Omental fat pad (tissue), 4 donors: ENCODE data around the gene DNAH9. TPM values are rescaled to one million over a fixed set of nuclear protein-coding genes. Genes with fewer than 3 reads are reported as not detected.

ENCODE experiments used
- ATAC-seq: fragments of 150-250 bp; one replicate; pipeline ENCODE4 v1.9.1; 2016; ENCODE audit warnings: mild to moderate bottlenecking, moderate library complexity; ENCODE audit not compliant: low FRiP score
- DNase-seq: peaks from one replicate; pipeline ENCODE4 v3.0.0-alpha.2; 2019; ENCODE audit warnings: low spot score
- total RNA-seq, 4 donors: library from RNA; depleted of rRNA; stranded (reverse); fragments of >200 nt; gene quantifications; one replicate each; pipeline ENCODE4 v1.1.0, GENCODE V29; 2016
- TF ChIP-seq, protein P1 (sequence below), 3 donors: fragments of 450-650 bp; IDR thresholded peaks; one replicate each; pipeline ENCODE4 v1.5.1; 2016 to 2017; ENCODE audit warnings: antibody characterized with exemption in 3 of 3, mild to moderate bottlenecking in 3 of 3, moderate library complexity in 2 of 3

Gene DNAH9
- total RNA-seq, 4 donors from 2014 or later = 0.72 to 6.0 (median 3.1) TPM

DNA sequence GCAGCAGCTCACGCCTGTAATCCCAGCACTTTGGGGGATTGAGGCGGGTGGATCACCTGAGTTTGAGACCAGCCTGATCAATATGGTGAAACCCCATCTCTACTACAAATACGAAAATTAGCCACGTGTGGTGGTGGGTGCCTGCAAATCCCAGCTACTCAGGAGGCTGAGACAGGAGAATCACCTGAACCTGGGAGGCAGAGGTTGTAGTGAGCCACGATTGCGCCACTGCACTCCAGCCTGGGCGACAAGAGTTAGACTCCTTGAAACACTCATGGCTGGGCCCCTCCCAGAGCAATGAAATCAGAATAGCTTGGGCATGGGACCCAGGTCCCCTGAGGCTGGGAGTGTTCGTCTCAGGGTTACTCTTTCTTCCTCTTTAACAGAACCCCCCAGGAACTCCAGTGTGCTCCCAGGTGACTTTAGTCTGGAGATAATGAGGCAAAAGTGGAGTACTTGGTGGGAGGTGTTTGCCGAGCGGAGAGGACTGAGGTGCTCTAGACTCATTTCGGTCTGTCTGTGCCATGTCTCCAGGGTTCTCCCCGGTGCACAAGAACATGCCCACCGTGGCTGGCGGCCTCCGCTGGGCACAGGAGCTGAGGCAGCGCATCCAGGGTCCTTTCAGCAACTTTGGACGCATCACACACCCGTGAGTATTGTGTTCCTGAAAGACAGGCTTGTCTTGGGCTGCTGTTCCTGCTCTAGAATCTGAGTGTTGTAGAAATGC is 41.6 kb downstream of the DNAH9 start:
- TF ChIP-seq, protein P1, sequence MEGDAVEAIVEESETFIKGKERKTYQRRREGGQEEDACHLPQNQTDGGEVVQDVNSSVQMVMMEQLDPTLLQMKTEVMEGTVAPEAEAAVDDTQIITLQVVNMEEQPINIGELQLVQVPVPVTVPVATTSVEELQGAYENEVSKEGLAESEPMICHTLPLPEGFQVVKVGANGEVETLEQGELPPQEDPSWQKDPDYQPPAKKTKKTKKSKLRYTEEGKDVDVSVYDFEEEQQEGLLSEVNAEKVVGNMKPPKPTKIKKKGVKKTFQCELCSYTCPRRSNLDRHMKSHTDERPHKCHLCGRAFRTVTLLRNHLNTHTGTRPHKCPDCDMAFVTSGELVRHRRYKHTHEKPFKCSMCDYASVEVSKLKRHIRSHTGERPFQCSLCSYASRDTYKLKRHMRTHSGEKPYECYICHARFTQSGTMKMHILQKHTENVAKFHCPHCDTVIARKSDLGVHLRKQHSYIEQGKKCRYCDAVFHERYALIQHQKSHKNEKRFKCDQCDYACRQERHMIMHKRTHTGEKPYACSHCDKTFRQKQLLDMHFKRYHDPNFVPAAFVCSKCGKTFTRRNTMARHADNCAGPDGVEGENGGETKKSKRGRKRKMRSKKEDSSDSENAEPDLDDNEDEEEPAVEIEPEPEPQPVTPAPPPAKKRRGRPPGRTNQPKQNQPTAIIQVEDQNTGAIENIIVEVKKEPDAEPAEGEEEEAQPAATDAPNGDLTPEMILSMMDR (IDR thresholded peaks at IDR 0.05) = no peak
- ATAC-seq (no peak), DNase-seq (no peak)

DNA sequence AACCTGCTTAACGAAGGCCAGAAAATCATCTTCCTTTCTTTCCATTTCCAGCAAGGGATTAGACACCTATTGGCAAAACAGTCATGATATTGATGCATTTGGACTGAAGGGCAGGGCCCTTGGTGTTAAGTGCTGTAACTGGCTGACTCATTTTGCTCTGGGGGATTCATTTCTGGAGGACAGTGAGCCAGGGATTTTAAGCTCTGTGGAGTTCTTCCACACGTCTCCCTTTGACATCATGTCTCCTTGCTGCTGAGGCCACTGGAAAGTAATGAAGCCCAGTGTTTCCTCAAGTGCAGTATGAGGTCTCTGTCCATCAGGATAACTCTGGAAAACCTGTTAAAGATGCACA is 42.2 kb downstream of the DNAH9 start:
- ATAC-seq (no peak), DNase-seq (no peak)
- TF ChIP-seq, protein P1 (IDR thresholded peaks at IDR 0.05) = no peak

DNA sequence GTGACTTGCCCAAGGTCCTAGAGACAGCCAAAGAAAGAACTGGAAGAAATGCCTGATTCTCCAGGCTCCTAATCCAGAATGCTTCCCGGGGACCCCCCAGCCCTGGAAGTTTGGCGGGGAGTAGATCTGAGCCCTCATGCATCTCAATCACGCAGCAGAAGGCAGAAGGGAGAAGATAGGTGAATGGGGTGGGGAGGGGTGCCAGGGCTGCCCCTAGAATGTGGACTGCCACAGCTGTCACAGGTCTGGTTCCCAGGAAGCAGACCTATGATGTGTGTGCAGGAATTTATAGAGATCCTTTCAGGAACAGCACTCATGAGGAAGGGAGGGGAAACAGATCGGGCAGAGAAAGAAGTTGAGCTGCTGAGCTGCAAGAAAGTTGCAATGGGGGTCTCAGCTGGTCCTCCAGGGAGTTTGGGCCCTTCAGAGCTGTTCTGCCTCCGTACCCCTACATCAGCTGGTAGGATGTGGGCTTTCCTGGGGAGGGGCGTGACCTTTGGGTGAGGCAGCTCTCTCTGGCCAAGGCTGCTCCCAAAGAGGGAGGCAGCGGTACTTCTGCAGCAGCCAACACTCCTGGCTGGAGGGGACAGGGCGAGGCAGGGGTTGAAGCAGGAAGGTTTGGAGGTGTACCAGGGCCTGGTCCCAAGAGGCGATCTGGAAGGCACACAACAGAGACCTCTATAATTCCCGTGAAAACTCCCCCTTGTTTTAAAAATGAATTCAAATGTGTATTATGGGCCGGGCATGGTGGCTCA is 43.4 kb downstream of the DNAH9 start:
- ATAC-seq (no peak), DNase-seq (no peak)
- TF ChIP-seq, protein P1 (IDR thresholded peaks at IDR 0.05) = no peak

DNA sequence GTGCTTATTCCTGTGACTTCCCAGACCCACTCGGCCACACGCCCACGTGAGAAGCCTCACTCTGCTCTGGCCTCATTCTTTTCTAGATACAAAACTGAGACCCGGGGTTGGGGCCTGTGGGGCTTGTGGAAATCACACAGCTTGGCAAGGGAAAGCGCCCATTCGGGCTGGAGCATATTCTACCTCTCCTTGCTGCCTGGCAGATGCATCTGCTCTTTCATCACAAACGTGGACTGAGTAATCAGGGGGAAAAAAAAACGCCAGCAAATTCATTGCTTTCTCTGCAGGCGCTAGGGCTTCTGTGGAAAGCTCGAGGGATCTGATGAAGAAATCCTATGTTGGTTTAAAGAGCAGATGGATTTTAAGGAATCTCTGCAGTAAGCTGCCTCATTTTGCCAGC is 44.4 kb downstream of the DNAH9 start:
- TF ChIP-seq, protein P1 (IDR thresholded peaks at IDR 0.05) = no peak
- DNase-seq (no peak), ATAC-seq (no peak)

DNA sequence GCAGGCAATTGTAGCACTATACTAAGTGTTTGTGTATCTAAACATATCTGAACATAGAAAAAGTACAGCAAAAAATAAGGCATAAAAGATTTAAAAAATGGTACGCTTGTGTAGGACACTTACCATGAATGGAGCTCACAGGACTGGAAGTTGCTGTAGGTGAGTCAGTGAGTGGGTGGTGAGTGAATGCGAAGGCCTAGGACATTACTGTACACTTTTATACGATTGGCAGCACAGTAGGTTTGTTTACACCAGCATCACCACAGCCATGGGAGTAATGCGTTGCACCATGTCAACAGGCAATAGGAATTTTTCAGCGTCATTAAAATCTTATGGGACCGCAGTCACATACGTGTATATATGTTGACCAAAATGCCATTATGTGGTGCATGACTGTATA is 45.6 kb downstream of the DNAH9 start:
- ATAC-seq = no peak
- TF ChIP-seq, protein P1 (IDR thresholded peaks at IDR 0.05) = no peak
- no peak for DNase-seq

DNA sequence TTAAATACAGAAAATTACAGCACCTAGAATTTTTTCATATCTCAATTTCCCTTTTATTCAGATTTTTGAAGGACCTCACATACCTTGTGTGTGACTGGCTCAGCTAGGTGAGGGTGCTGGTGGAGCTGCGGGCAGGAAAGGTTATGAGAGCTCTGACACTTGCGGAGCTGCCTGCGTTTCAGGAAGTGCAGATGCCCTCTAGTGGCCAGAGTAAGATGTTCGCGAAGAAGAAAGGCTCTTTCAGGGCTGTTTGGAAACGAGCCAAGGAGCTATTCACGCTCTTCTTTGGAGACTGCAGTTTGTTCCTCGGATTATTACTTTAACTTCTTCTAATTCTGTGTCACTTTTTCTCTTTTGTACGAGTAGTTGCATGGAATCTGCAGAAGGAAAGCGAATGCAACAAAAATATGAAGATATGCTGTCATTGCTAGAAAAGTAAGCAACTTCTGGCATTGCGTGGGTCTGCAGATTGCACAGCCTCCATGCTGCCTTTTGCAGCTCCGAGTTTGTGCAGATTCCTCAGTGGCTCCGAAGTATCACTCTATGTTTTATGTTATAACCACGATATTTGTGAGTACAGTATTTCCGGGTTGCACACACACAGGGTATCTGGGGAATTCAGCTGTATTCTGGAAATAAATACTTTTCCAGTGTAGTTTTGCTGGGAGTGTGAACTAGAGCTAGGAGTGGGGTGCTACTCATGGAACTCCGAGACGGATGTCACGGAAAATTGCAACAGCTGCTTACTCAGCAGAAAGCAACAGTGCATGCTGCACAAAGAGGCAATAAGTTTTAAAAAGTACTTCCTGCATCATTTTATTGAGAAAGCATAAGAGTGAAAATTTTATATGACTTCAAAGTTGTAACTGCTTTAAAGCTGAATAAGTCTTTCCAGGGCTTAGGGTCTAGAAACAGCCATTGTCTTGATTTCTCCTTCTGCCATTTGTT is 46.3 kb downstream of the DNAH9 start:
- DNase-seq = no peak
- TF ChIP-seq, protein P1 (IDR thresholded peaks at IDR 0.05) = no peak
- peak; percentile 44 for ATAC-seq
